Measurements from ENCODE around the gene HLA-DRB1.

DNA sequence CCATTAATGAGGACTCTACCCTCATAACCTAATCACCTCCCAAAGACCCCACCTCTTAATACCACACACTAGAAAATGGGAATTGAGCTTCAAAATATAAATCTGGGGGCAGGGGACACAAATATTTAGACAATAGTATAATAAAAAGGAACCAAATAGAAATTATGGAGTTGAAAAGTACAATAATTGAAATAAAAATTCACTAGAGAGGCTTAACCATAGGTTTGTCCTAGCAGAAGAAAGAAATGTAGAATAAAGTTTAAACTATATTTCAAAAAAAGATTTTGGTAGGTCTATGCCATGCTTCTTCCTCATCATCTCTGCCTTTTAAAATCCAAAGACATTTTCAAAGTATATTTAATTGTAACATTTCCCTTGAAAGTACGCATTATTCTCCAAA lies 28.1 kb upstream of the HLA-DRB1 start:
- TF ChIP-seq, protein P1, sequence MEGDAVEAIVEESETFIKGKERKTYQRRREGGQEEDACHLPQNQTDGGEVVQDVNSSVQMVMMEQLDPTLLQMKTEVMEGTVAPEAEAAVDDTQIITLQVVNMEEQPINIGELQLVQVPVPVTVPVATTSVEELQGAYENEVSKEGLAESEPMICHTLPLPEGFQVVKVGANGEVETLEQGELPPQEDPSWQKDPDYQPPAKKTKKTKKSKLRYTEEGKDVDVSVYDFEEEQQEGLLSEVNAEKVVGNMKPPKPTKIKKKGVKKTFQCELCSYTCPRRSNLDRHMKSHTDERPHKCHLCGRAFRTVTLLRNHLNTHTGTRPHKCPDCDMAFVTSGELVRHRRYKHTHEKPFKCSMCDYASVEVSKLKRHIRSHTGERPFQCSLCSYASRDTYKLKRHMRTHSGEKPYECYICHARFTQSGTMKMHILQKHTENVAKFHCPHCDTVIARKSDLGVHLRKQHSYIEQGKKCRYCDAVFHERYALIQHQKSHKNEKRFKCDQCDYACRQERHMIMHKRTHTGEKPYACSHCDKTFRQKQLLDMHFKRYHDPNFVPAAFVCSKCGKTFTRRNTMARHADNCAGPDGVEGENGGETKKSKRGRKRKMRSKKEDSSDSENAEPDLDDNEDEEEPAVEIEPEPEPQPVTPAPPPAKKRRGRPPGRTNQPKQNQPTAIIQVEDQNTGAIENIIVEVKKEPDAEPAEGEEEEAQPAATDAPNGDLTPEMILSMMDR (IDR thresholded peaks at IDR 0.05) = no peak
- no peak for TF ChIP-seq POLR2A (IDR thresholded peaks at IDR 0.05)
